ENCODE results near the gene CORO7. TPM values are rescaled to one million over a fixed set of nuclear protein-coding genes. Genes with fewer than 3 reads are reported as not detected.
"Not testable (repeated sequence)": the region's sequence is repeated elsewhere in the genome, so short reads cannot be mapped to it uniquely, and the experiment has no call there.

Gene CORO7
- polyA plus RNA-seq, 1 experiment, result 13.8 TPM

GRCh38 chr16:4347765-4348509 lies 68.5 kb downstream of the CORO7 start:
- Histone ChIP-seq H3K36me3 (ENCODE audit: control insufficient read depth, insufficient read depth, low read length) (peaks cover 2% of the 10 kb centered on the region), H3K27me3 (ENCODE audit: control insufficient read depth, insufficient read depth, low read length) (no peaks in the 10 kb centered on the region), H3K4me3 (ENCODE audit: low read depth, low read length) (no peak overlapping the region)
- TF ChIP-seq CTCF (IDR thresholded peaks at IDR 0.05; ENCODE audit: insufficient read depth, low read depth, low read length), result no peak
- ChIA-PET CTCF (interaction anchor here (0.8 to 3.6 kb wide), 5 partner anchors 11 to 62 kb away, joined by 3 to 15 read pairs (median 7); no protein-coding TSS in a partner anchor), POLR2A (no interaction called here)
- no peak for DNase-seq (ENCODE audit: low read depth)

- POLR2A ChIA-PET, result no interaction called here
- no peak for DNase-seq (ENCODE audit: low read depth)
- Histone ChIP-seq H3K4me3 (ENCODE audit: low read depth, low read length) (no peak overlapping the region), H3K36me3 (ENCODE audit: control insufficient read depth, insufficient read depth, low read length) (peaks cover 2% of the 10 kb centered on the region), H3K27me3 (ENCODE audit: control insufficient read depth, insufficient read depth, low read length) (no peaks in the 10 kb centered on the region)
- CTCF ChIA-PET, result interaction anchor here (0.9 to 2.5 kb wide), 7 partner anchors 13 to 481 kb away, joined by 3 to 10 read pairs (median 3); no protein-coding TSS in a partner anchor
- TF ChIP-seq CTCF (IDR thresholded peaks at IDR 0.05; ENCODE audit: insufficient read depth, low read depth, low read length), result no peak
Measured at GRCh38 chr16:4347010-4347409, 69.4 kb downstream of the CORO7 start.

GRCh38 chr16:4345836-4346781 lies 70.3 kb downstream of the CORO7 start:
- no peak for TF ChIP-seq CTCF (IDR thresholded peaks at IDR 0.05; ENCODE audit: insufficient read depth, low read depth, low read length)
- no peak for DNase-seq (ENCODE audit: low read depth)
- Histone ChIP-seq H3K36me3 (ENCODE audit: control insufficient read depth, insufficient read depth, low read length) (peaks cover 4% of the 10 kb centered on the region), H3K27me3 (ENCODE audit: control insufficient read depth, insufficient read depth, low read length) (no peaks in the 10 kb centered on the region), H3K4me3 (ENCODE audit: low read depth, low read length) (no peak overlapping the region)
- ChIA-PET POLR2A (no interaction called here), CTCF (interaction anchor here (0.9 to 2.5 kb wide), 6 partner anchors 17 to 480 kb away, joined by 3 to 10 read pairs (median 4); no protein-coding TSS in a partner anchor)

- Histone ChIP-seq H3K4me3 (ENCODE audit: low read depth, low read length) (no peak overlapping the region), H3K36me3 (ENCODE audit: control insufficient read depth, insufficient read depth, low read length) (peaks cover 6% of the 10 kb centered on the region), H3K27me3 (ENCODE audit: control insufficient read depth, insufficient read depth, low read length) (no peaks in the 10 kb centered on the region)
- POLR2A ChIA-PET, result no interaction called here
- TF ChIP-seq CTCF (IDR thresholded peaks at IDR 0.05; ENCODE audit: insufficient read depth, low read depth, low read length), result no peak
- no peak for DNase-seq (ENCODE audit: low read depth)
- CTCF ChIA-PET, result interaction anchor here (2.4 to 2.5 kb wide), 2 partner anchors 16 to 58 kb away, joined by 6 to 10 read pairs; no protein-coding TSS in a partner anchor
Measured at GRCh38 chr16:4344983-4345835, 71.2 kb downstream of the CORO7 start.

GRCh38 chr16:4344300-4344982 lies 72.0 kb downstream of the CORO7 start:
- CTCF ChIA-PET, result interaction anchor here (2.4 to 6.8 kb wide), 2 partner anchors 13 to 15 kb away, joined by 6 to 51 read pairs; no protein-coding TSS in a partner anchor
- H3K4me3 ChIP-seq (ENCODE audit: low read depth, low read length); POLR2A ChIA-PET; H3K27me3 ChIP-seq (ENCODE audit: control insufficient read depth, insufficient read depth, low read length); DNase-seq (ENCODE audit: low read depth); H3K36me3 ChIP-seq (ENCODE audit: control insufficient read depth, insufficient read depth, low read length): not testable (repeated sequence)
